Mucosa of stomach (tissue), 1 donor: ENCODE data around the gene SNCAIP.

ENCODE experiments used
- H3K27me3 ChIP-seq: one replicate; pipeline ENCODE4 v1.7.0; 2013; ENCODE audit warnings: mild to moderate bottlenecking, low read length; ENCODE audit not compliant: control insufficient read depth, insufficient read depth
- H3K36me3 ChIP-seq: one replicate; pipeline ENCODE4 v1.7.0; 2013; ENCODE audit warnings: low read length; ENCODE audit not compliant: control insufficient read depth, insufficient read depth
- H3K4me1 ChIP-seq: one replicate; pipeline ENCODE4 v1.7.0; 2013; ENCODE audit warnings: mild to moderate bottlenecking, low read length; ENCODE audit not compliant: control insufficient read depth, insufficient read depth
- H3K4me3 ChIP-seq: one replicate; pipeline ENCODE4 v1.7.0; 2013; ENCODE audit warnings: low read length
- H3K9ac ChIP-seq: one replicate; pipeline ENCODE4 v1.7.0; 2013; ENCODE audit warnings: mild to moderate bottlenecking, low read length, moderate library complexity
- H3K9me3 ChIP-seq: one replicate; pipeline ENCODE4 v1.7.0; 2013; ENCODE audit warnings: mild to moderate bottlenecking, low read length, moderate library complexity; ENCODE audit not compliant: control insufficient read depth
- donor health status: Pancreatic carcinoma.

Gene SNCAIP

DNA sequence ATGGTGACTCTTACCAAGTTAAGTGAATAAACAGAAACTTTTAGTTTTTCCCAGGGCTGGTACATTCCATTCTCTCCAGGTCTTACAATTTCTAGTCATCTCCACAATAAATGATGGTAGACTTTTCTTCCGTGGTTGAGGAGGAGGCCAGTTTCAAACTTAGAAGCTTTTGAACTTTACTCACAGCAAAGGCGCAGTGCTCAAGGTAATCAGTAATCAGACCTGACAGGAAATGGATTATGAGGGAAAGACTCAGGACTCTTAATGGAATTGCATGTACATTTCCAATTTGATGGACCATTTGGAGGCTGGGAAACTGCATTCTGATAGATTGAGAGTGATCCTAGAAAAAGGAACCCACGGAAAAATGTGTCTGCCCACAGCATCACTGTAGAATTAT lies 93.7 kb downstream of the SNCAIP start:
- no peak overlapping the region for H3K4me3 ChIP-seq
- H3K27me3 ChIP-seq: no peaks in the 10 kb centered on the region
- no peaks in the 10 kb centered on the region for H3K9me3 ChIP-seq

DNA sequence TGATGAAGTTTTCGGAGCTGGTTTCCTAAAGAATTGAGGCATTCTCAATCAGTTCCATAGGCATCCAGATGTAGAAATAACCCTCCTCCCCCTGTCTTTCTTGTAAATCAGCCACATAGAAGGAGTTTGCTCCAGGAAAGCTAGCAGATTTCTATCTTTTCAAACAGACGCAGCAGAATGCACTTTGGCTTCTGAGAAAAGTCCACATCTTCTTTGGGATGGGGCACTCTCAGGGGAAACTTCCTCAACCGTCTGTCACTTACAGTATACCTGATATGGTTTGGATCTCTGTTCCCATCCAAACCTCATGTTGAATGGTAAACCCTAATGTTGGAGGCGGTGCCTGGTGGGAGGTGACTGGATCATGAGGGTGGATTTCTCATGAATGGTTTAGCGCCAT lies 94.1 kb downstream of the SNCAIP start:
- no peaks in the 10 kb centered on the region for H3K27me3 ChIP-seq
- H3K9ac ChIP-seq: no peak overlapping the region
- no peaks in the 10 kb centered on the region for H3K9me3 ChIP-seq

More for the DNA sequence above, 93.7 kb downstream of the SNCAIP start:
- Histone ChIP-seq H3K9ac (no peak overlapping the region), H3K36me3 (no peaks in the 10 kb centered on the region), H3K4me1 (no peaks in the 10 kb centered on the region)

DNA sequence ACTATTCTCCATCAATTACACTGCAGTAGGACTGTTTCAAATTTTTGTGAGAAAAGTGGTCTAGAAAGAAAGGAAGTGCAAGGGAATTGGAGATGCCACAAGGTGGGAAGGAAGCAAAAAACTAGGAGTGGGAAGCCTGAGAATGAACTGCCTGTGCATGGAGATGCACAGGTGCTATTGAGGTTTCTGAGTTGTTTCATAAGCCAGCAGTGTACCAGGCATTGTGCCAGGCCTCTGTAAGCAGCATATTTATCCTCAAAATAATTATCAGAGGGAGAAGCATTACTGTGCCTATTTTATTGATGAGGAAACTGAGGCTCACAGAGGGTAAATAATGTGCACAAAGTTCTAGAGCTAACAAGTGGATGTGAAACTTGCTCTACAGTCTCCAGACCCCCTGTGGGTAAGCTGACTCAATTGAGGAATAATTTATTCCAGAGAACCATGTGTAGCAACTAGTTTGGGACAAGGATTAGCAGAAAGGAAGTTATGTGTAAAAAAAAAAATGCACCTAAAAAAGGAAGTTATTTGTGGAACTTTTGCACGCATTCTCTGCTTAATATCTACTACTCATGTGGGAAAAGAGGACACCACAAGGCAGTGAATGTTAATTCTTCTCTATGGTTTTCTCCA lies 96.7 kb downstream of the SNCAIP start:
- Histone ChIP-seq H3K9me3 (no peaks in the 10 kb centered on the region), H3K27me3 (no peaks in the 10 kb centered on the region), H3K9ac (no peak overlapping the region), H3K4me1 (no peaks in the 10 kb centered on the region), H3K4me3 (no peak overlapping the region), H3K36me3 (no peaks in the 10 kb centered on the region)

More for the DNA sequence above, 94.1 kb downstream of the SNCAIP start:
- Histone ChIP-seq H3K36me3 (no peaks in the 10 kb centered on the region), H3K4me1 (no peaks in the 10 kb centered on the region), H3K4me3 (no peak overlapping the region)

DNA sequence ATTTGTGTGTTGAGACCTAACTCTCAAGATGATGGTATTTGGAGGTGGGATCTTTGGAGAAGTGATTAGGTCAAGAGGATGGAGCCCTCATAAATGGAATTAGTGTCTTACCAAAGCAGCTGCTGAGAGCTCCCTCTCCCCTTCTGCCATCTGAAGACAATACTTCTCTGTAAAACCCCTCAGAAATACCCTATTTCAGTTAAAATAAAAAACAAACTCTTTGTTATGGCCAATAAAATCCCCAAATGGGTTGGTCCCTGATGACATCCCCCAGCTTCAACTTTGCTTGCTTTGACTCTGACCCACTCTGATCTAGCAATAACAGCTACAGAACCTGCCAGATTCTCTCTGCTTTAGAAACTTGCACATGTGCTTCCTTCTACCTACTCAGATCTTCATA lies 100.9 kb downstream of the SNCAIP start:
- no peaks in the 10 kb centered on the region for H3K4me1 ChIP-seq
- H3K9ac ChIP-seq: no peak overlapping the region
- H3K4me3 ChIP-seq: no peak overlapping the region
- H3K36me3 ChIP-seq: no peaks in the 10 kb centered on the region
- H3K9me3 ChIP-seq: no peaks in the 10 kb centered on the region
- H3K27me3 ChIP-seq: no peaks in the 10 kb centered on the region

DNA sequence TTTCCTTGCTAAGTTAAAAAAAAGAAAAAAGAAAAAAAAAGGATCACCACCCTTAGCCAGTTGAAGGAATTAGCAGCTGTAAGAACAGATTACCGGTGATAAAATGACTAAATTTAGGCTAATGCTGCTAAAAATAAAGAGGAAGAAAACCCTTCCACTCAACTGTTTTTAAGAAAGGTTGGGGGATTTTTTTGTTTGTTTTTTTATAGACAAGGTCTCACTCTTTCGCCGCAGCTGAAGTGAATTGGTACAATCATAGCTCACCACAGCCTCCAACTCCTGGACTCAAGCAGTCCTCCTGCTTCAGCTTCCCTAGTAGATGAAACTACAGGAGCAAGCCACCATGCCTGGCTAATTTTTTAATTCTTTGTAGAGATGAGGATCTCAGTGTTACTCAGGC lies 101.7 kb downstream of the SNCAIP start:
- Histone ChIP-seq H3K4me3 (no peak overlapping the region), H3K9me3 (no peaks in the 10 kb centered on the region), H3K9ac (no peak overlapping the region), H3K36me3 (no peaks in the 10 kb centered on the region), H3K27me3 (no peaks in the 10 kb centered on the region), H3K4me1 (no peaks in the 10 kb centered on the region)

DNA sequence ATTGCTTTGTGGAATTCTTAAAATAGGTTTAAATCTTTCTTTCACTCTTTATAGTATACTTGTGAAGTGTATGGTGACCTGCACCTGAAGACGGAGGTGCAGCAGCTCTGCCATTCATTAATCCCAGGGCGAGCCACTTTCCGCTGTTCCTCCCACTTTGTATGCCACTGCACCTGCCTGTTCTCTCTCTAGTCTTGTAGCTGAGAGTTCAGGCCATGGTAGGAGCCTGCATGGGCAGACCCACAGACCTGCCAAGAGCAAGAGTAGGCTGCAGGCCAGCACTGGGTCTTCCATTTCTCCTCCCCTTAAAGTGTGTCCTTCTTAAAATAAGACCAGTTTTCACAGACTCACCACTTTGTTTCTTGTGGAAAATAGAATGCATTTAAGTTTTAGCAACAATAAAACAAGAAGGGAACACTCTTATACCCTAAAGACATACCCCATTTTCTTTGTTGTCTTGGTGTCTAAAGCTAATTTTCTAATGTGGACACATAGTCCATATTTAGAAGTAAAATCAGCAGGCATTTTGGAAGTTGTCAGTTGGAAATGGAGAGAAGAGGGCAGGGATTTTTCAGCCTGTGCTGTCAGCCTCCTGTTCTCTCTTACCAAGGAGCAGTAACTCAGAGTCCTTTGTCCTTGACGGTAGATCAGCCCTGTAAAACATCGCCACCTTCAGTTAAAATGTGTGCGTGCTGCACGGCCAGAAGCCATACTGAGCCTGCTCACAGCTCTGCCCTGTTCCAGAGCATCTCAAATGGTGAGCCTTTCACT lies 103.2 kb downstream of the SNCAIP start:
- Histone ChIP-seq H3K36me3 (no peaks in the 10 kb centered on the region), H3K27me3 (no peaks in the 10 kb centered on the region), H3K4me1 (no peaks in the 10 kb centered on the region), H3K4me3 (no peak overlapping the region), H3K9me3 (no peaks in the 10 kb centered on the region), H3K9ac (no peak overlapping the region)

DNA sequence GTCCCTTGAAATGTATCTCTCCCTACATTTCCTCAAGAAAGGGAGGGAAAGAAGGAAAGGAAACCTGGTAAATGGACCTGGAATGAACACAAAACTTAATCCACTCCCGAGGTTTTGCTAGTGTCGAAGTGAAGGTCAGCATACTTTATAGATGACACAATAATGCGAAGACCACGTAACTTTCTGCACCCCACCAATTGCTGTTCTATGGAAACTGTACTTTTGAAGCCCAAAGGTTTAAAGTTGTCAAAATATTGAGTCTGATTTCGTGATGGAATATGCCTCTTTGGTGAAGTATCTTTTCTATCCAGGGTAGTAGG lies 103.7 kb downstream of the SNCAIP start:
- Histone ChIP-seq H3K4me1 (no peaks in the 10 kb centered on the region), H3K4me3 (no peak overlapping the region), H3K36me3 (no peaks in the 10 kb centered on the region), H3K27me3 (no peaks in the 10 kb centered on the region), H3K9ac (no peak overlapping the region), H3K9me3 (no peaks in the 10 kb centered on the region)

DNA sequence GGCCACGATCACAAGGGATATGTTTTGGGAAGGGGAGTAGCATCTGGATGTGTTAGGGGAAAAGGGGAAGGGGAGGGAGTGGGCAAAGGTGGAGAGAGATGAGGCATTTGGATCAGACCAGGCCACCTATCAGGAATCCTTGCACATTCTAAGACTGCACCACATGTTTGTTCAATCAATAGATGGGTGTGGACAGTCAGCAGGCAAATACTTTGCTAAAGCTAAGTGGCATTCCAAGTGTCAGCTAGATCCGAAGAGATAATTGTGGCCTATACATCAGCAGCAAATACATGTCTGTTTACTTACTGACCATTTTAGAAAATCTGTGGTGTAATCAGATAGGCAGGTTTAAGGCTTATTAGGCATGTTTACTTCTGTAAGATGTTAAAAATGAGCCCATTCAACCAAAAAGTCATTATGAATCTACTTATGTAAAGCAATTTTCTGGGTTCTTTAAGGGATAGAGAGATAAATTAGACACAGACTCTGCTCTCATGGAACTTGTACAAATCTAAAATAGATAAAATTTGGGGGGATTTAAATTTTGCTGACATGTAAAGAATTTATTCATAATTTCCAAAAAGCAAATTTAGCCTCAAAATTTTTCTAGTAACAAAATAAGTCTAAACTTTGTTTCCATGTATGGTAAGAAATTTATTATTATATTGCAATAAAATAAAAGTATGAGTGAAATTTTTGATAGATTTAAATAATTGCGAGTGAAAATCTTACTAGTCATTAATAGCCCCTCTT lies 107.3 kb downstream of the SNCAIP start:
- Histone ChIP-seq H3K4me3 (no peak overlapping the region), H3K9me3 (no peaks in the 10 kb centered on the region), H3K36me3 (no peaks in the 10 kb centered on the region), H3K4me1 (no peaks in the 10 kb centered on the region), H3K9ac (no peak overlapping the region), H3K27me3 (no peaks in the 10 kb centered on the region)

DNA sequence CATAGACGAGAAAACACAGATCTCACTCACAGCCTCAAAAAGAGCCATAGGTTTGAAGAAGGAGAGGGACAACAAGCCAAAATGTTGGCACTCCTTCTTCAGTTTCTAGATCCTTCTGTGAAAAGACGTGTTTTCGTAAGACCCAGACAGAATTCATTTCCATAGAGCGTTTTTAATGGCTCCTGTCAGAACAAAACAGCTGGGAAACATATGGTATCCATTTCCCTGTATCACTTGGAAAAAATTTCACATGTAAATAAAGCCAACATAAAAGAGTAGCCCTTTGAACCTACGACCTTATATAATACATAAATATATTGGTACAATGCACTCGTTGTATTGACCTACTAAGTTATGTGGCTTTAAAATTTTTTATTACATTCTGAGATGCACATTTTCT lies 108.1 kb downstream of the SNCAIP start:
- Histone ChIP-seq H3K27me3 (no peaks in the 10 kb centered on the region), H3K9ac (no peak overlapping the region), H3K4me1 (no peaks in the 10 kb centered on the region), H3K36me3 (no peaks in the 10 kb centered on the region), H3K9me3 (no peaks in the 10 kb centered on the region), H3K4me3 (no peak overlapping the region)

DNA sequence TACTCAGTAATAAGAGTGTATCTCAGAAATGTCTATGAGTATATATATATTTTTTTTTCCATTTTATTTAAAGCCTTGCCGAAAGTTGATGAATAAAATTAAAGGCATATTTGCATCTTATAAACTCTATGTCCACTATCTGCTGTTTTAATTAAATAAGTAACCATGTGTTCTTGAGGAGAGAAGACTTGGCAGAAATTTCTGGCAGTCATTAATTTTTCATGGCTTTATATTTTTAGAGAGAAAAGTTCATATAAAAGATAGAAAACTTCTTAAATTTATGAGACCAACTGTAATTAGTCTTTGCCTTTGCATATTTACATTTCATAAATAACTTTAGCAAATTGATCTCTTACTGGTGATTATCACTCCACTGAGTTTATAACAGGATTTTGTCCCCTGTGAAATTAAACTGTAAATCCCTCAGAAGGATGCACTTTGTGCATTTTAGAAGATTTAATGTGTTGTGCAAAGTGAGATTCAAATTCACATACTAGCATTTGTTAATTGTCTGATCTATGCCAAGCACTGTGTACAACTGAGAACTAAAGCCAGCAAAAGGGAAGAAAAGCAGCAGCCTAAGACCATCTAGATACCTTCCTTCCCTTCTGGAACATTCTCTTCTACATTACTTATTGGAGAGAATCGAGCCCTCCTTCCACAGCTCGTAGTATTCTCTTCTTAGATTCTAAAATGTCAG lies 108.7 kb downstream of the SNCAIP start:
- Histone ChIP-seq H3K4me3 (no peak overlapping the region), H3K27me3 (no peaks in the 10 kb centered on the region), H3K36me3 (no peaks in the 10 kb centered on the region), H3K9ac (no peak overlapping the region), H3K9me3 (no peaks in the 10 kb centered on the region), H3K4me1 (no peaks in the 10 kb centered on the region)

DNA sequence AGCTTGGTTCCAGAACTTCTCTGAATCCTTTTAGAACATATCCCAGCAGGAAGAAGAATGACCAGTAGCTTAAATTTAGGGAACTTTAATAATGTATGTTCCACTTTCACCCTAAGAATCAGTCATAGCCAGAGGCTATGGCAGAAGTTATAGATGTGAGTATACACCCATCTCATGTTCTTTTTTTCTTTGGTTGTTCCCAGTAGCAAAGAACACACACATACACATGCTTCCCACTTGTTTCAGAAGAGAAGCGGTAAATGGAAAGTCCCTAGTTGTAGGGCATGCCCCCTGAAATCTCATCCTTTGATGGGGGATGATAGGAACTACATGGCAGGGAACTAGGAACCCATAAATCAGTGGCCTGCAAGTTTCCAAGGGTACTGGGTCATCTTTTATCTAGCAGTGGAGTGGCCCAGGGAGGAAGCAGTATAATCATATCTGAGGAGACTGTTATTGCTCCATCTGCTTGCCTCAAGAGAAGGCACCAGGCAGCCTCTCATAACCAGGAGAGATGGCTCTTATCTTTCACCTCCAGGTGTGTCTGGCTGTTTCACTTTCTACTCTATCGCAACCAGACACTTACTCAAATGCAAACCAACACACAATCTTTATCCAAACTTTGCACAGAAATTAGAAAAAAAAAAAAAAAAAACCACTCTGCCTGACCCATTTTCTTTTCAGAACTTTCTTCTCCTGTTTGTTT lies 109.5 kb downstream of the SNCAIP start:
- Histone ChIP-seq H3K9me3 (no peaks in the 10 kb centered on the region), H3K36me3 (no peaks in the 10 kb centered on the region), H3K4me1 (no peaks in the 10 kb centered on the region), H3K27me3 (no peaks in the 10 kb centered on the region), H3K9ac (no peak overlapping the region), H3K4me3 (no peak overlapping the region)
